Measurements from ENCODE around the gene FAM32A. TPM values are rescaled to one million over a fixed set of nuclear protein-coding genes. Genes with fewer than 3 reads are reported as not detected.

Gene FAM32A
- total and polyA plus RNA-seq, 10 of the 15 experiments (the other 5 are each of a cell fraction or from before 2014, with no cell fraction given) = 33.3 to 116 (median 71.9) TPM

DNA sequence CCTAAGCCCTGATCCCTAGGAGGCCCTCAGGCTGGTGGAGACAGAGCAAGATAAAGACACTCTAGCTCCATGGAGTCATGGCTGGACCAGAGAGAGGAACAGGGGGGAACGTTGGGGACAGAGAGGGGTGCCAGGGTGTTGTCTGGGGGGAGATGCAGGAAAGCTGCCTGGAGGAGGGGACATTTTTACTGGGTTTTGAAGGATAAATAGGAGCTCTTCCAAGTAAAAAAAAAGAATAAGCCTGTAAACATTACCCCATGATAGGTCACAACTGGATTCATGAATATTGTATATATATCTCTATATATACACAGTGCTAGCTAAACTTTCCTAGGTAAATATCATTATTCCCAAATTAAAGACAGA lies 41.0 kb upstream of the FAM32A start (continued):
- TF ChIP-seq, protein P1, sequence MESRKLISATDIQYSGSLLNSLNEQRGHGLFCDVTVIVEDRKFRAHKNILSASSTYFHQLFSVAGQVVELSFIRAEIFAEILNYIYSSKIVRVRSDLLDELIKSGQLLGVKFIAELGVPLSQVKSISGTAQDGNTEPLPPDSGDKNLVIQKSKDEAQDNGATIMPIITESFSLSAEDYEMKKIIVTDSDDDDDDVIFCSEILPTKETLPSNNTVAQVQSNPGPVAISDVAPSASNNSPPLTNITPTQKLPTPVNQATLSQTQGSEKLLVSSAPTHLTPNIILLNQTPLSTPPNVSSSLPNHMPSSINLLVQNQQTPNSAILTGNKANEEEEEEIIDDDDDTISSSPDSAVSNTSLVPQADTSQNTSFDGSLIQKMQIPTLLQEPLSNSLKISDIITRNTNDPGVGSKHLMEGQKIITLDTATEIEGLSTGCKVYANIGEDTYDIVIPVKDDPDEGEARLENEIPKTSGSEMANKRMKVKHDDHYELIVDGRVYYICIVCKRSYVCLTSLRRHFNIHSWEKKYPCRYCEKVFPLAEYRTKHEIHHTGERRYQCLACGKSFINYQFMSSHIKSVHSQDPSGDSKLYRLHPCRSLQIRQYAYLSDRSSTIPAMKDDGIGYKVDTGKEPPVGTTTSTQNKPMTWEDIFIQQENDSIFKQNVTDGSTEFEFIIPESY (IDR thresholded peaks at IDR 0.05) = no peak
- no peak for TF ChIP-seq MTA2 (IDR thresholded peaks at IDR 0.05; ENCODE audit: low read depth)
- TF ChIP-seq, protein P2, sequence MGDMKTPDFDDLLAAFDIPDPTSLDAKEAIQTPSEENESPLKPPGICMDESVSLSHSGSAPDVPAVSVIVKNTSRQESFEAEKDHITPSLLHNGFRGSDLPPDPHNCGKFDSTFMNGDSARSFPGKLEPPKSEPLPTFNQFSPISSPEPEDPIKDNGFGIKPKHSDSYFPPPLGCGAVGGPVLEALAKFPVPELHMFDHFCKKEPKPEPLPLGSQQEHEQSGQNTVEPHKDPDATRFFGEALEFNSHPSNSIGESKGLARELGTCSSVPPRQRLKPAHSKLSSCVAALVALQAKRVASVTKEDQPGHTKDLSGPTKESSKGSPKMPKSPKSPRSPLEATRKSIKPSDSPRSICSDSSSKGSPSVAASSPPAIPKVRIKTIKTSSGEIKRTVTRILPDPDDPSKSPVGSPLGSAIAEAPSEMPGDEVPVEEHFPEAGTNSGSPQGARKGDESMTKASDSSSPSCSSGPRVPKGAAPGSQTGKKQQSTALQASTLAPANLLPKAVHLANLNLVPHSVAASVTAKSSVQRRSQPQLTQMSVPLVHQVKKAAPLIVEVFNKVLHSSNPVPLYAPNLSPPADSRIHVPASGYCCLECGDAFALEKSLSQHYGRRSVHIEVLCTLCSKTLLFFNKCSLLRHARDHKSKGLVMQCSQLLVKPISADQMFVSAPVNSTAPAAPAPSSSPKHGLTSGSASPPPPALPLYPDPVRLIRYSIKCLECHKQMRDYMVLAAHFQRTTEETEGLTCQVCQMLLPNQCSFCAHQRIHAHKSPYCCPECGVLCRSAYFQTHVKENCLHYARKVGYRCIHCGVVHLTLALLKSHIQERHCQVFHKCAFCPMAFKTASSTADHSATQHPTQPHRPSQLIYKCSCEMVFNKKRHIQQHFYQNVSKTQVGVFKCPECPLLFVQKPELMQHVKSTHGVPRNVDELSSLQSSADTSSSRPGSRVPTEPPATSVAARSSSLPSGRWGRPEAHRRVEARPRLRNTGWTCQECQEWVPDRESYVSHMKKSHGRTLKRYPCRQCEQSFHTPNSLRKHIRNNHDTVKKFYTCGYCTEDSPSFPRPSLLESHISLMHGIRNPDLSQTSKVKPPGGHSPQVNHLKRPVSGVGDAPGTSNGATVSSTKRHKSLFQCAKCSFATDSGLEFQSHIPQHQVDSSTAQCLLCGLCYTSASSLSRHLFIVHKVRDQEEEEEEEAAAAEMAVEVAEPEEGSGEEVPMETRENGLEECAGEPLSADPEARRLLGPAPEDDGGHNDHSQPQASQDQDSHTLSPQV (IDR thresholded peaks at IDR 0.05) = no peak
- TF ChIP-seq, protein P3, sequence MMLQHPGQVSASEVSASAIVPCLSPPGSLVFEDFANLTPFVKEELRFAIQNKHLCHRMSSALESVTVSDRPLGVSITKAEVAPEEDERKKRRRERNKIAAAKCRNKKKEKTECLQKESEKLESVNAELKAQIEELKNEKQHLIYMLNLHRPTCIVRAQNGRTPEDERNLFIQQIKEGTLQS (IDR thresholded peaks at IDR 0.05; ENCODE audit: borderline replicate concordance, extremely low read depth, low read depth, low read length) = no peak
- TF ChIP-seq ELK1 (IDR thresholded peaks at IDR 0.05; ENCODE audit: low read depth, low read length) = no peak
- TF ChIP-seq ZNF622 (IDR thresholded peaks at IDR 0.05) = no peak
- no peak for TF ChIP-seq MTA3 (IDR thresholded peaks at IDR 0.05; ENCODE audit: borderline replicate concordance, low read length)
